K562 (cell line): ENCODE results near the gene SMC4. TPM values are rescaled to one million over a fixed set of nuclear protein-coding genes. Genes with fewer than 3 reads are reported as not detected.
A peak's percentile ranks its signal among the peaks of the same experiment; 100 is the strongest.

Source experiments
- ATAC-seq: fragments of 200-7000 bp; cut with Tn5 transposase; 3 replicates; pipeline ENCODE4 v1.9.1; 2020; ENCODE audit warnings: moderate library complexity
- BruUV-seq: library from RNA; stranded (reverse); fragments of 400-500 nt; replicated peaks from 2 replicates; lab custom pipeline; 2021; lab: Mats Ljungman, UMichigan
- CTCF ChIA-PET: fragments of 300-600 bp; formaldehyde crosslinking; extraction: SDS; loops from one replicate; lab custom pipeline; 2021; ENCODE audit warnings: low intra/inter-chr PET ratio; lab: Yijun Ruan, JAX
- POLR2A ChIA-PET: fragments of 300-600, 350-650 bp; sonication (Branson Sonifier 250); formaldehyde crosslinking; extraction: SDS; loops from one replicate; lab custom pipeline; 2021; ENCODE audit warnings: antibody characterized with exemption, inconsistent platforms; lab: Yijun Ruan, JAX
- DNase-seq, 4 experiments: peaks; one replicate each; pipeline versions ENCODE4 v3.0.0 to v3.0.0-alpha.2; 2011 to 2018; ENCODE audit warnings: low spot score in 3 of 4, mixed read lengths in 3 of 4; ENCODE audit errors: extremely low read depth in 1 of 4
- FAIRE-seq: peaks from 2 replicates; lab custom pipeline; 2011; peaks lifted over from hg19 to GRCh38; lab: Jason Lieb, UNC
- H2AFZ ChIP-seq: 2 replicates; pipeline ENCODE4 v1.6.0; 2011; ENCODE audit warnings: low read depth, low read length, control low read depth, inconsistent platforms
- H3K27ac ChIP-seq: fragments of 200-600 bp; 3 replicates; pipeline ENCODE4 v1.8.0; 2011; ENCODE audit warnings: low read depth, mild to moderate bottlenecking, control low read depth, inconsistent platforms, low read length, moderate library complexity, mixed read lengths; ENCODE audit errors: extremely low read depth
- H3K27me3 ChIP-seq, 2 experiments: fragments of 300-600 bp in 1 of 2; 2 replicates in 1 of 2; 3 replicates in 1 of 2; pipeline versions ENCODE4 v1.6.0 to v1.8.0; 2011; ENCODE audit warnings: inconsistent platforms in 2 of 2, low read length in 2 of 2, mild to moderate bottlenecking in 1 of 2, mixed read lengths in 1 of 2, moderate library complexity in 1 of 2; ENCODE audit not compliant: control insufficient read depth in 2 of 2, insufficient read depth in 2 of 2
- H3K36me3 ChIP-seq: fragments of 300-600 bp; 3 replicates; pipeline ENCODE4 v1.8.0; 2011; ENCODE audit warnings: mild to moderate bottlenecking, low read length, inconsistent platforms; ENCODE audit not compliant: control insufficient read depth, insufficient read depth
- H3K4me1 ChIP-seq, 2 experiments: fragments of 200-600 bp in 1 of 2; replicated peaks in 1 of 2; 2 replicates in 1 of 2; 3 replicates in 1 of 2; pipeline versions ENCODE4 v1.5.1 to v1.8.0; 2011; ENCODE audit warnings: inconsistent platforms in 2 of 2, low read length in 2 of 2, mild to moderate bottlenecking in 1 of 2, mixed read lengths in 1 of 2, moderate library complexity in 1 of 2; ENCODE audit not compliant: control insufficient read depth in 2 of 2, insufficient read depth in 2 of 2
- H3K4me2 ChIP-seq: 2 replicates; pipeline ENCODE4 v1.6.1; 2011; ENCODE audit warnings: low read length, control low read depth, inconsistent platforms, mixed read lengths; ENCODE audit not compliant: insufficient read depth
- H3K4me3 ChIP-seq: fragments of 200-600 bp; sonication (generic), shearing (Covaris generic); 2 replicates; pipeline ENCODE4 v1.5.1; 2016; ENCODE audit warnings: control low read depth, inconsistent platforms
- H3K79me2 ChIP-seq: fragments of 200-600 bp; 3 replicates; pipeline ENCODE4 v1.8.0; 2011; ENCODE audit warnings: low read length, inconsistent platforms; ENCODE audit not compliant: control insufficient read depth, insufficient read depth
- H3K9ac ChIP-seq, 2 experiments: 2 replicates each; pipeline versions ENCODE4 v1.6.0 to v1.6.1; 2011; ENCODE audit warnings: low read depth in 2 of 2, low read length in 2 of 2, control low read depth in 1 of 2, inconsistent platforms in 1 of 2, mild to moderate bottlenecking in 1 of 2, mixed read lengths in 1 of 2; ENCODE audit not compliant: insufficient read depth in 1 of 2
- H3K9me1 ChIP-seq: one replicate; pipeline ENCODE4 v1.6.0; 2011; ENCODE audit warnings: inconsistent platforms, mild to moderate bottlenecking, low read length, moderate library complexity; ENCODE audit not compliant: control insufficient read depth, insufficient read depth
- H3K9me3 ChIP-seq: replicated peaks from 2 replicates; pipeline ENCODE4 v1.5.1; 2011; ENCODE audit warnings: low read depth, low read length, inconsistent platforms; ENCODE audit not compliant: control insufficient read depth, insufficient read depth
- H4K20me1 ChIP-seq: replicated peaks from 2 replicates; pipeline ENCODE4 v1.6.1; 2011; ENCODE audit warnings: low read length, inconsistent platforms, mixed read lengths; ENCODE audit not compliant: control insufficient read depth, insufficient read depth
- BHLHE40 ChIP-seq: IDR thresholded peaks from 2 replicates; pipeline ENCODE4 v1.6.1; 2011; ENCODE audit warnings: low read length, improper control_type of control experiment
- BMI1 ChIP-seq: fragments of 150-350 bp; IDR thresholded peaks from 2 replicates; pipeline ENCODE4 v1.6.1; 2014; ENCODE audit warnings: low read length
- HDAC1 ChIP-seq, 2 experiments: fragments of 450-650 bp; IDR thresholded peaks; 2 replicates each; pipeline ENCODE4 v1.6.1; 2016 to 2017; ENCODE audit warnings: inconsistent platforms in 1 of 2, mild to moderate bottlenecking in 1 of 2, moderate library complexity in 1 of 2
- HMG20A ChIP-seq: fragments of 450-650 bp; formaldehyde crosslinking; conservative IDR thresholded peaks from 2 replicates; pipeline ENCODE4 v1.4.0; 2020; ENCODE audit warnings: mild to moderate bottlenecking, mixed read lengths
- NUFIP1 ChIP-seq: fragments of 450-650 bp; IDR thresholded peaks from 2 replicates; pipeline ENCODE4 v1.6.1; 2018; ENCODE audit not compliant: partially characterized antibody
- PHF8 ChIP-seq: fragments of 200-600 bp; sonication (generic); IDR thresholded peaks from 2 replicates; pipeline ENCODE4 v1.6.1; 2012; ENCODE audit warnings: mixed run types, mild to moderate bottlenecking, inconsistent platforms, low read length, moderate library complexity, borderline replicate concordance
- SMAD1 ChIP-seq: fragments of 150-350 bp; IDR thresholded peaks from 2 replicates; pipeline ENCODE4 v1.6.1; 2014; ENCODE audit warnings: low read length, low read depth; ENCODE audit not compliant: partially characterized antibody
- SMAD3 ChIP-seq: fragments of 450-650 bp; formaldehyde crosslinking; conservative IDR thresholded peaks from 2 replicates; pipeline ENCODE4 v1.4.0; 2020; ENCODE audit warnings: mild to moderate bottlenecking
- SMARCA5 ChIP-seq: fragments of 450-650 bp; IDR thresholded peaks from 2 replicates; pipeline ENCODE4 v1.6.1; 2016
- SMARCC2 ChIP-seq: fragments of 450-650 bp; IDR thresholded peaks from 2 replicates; pipeline ENCODE4 v1.6.1; 2017; ENCODE audit warnings: antibody characterized with exemption, moderate library complexity, mild to moderate bottlenecking, low read depth
- SNIP1 ChIP-seq: fragments of 450-650 bp; IDR thresholded peaks from 2 replicates; pipeline ENCODE4 v1.7.1; 2017; ENCODE audit warnings: low read depth, mild to moderate bottlenecking
- SNRNP70 ChIP-seq: fragments of 200-400 bp; formaldehyde crosslinking; optimal IDR thresholded peaks from 2 replicates; pipeline ENCODE3; 2017; ENCODE audit warnings: low read depth, low read length
- ZNF282 ChIP-seq: sonication (generic); formaldehyde crosslinking; IDR thresholded peaks from 2 replicates; pipeline ENCODE4 v1.8.1; 2023; ENCODE audit warnings: missing genetic modification reagents
- ZNF408 ChIP-seq: fragments of 250-450 bp; sonication (Bioruptor Pico); IDR thresholded peaks from 2 replicates; pipeline ENCODE4 v1.4.0; 2020; ENCODE audit warnings: low read depth, mild to moderate bottlenecking, moderate library complexity
- WGBS: fragments of 100-300 bp; shearing (Covaris generic); methylation state at CpG from one replicate; pipeline ENCODE4 v1.1.6; 2016; ENCODE audit warnings: low coverage, mixed read lengths; ENCODE audit not compliant: insufficient coverage; ENCODE audit errors: missing lambda C conversion rate; 5-methylcytosine and 5-hydroxymethylcytosine counted together
- in situ Hi-C: fragments of 300-500 bp; cut with MboI; formaldehyde crosslinking; loops from 4 replicates; pipeline ENCODE4 v1.15.0; 2018; ENCODE audit warnings: inconsistent platforms, mixed read lengths
- intact Hi-C: fragments of 100-400 bp; cut with micrococcal nuclease; formaldehyde crosslinking; loops from 2 replicates; pipeline ENCODE4 v1.14.2; 2022
- polyA plus RNA-seq, 8 experiments: library from polyadenylated mRNA; depleted of rRNA in 4 of 8; stranded (reverse) in 5 of 8; unstranded in 3 of 8; fragments of >200 nt; fragmentation: Nextera tagmentation in 2 of 8; fragmentation: Illumina TruSeq in 1 of 8; extraction: Ambion mirVana in 2 of 8; extraction: Trizol in 1 of 8; gene quantifications; 2 replicates each; pipeline versions ENCODE4 v1.2.1 to v1.2.3, GENCODE V29; 2011 to 2014; ENCODE audit warnings: inconsistent platforms in 1 of 8, missing spikeins in 1 of 8
- total RNA-seq, 7 experiments: library from RNA; depleted of rRNA in 6 of 7; stranded (reverse); fragments of >200 nt in 6 of 7; fragmentation: Illumina TruSeq in 2 of 7; extraction: Trizol in 2 of 7; gene quantifications; 2 replicates each; pipeline versions ENCODE4 v1.2.1 to v1.2.3, GENCODE V29; 2011 to 2021; ENCODE audit warnings: low replicate concordance in 1 of 7
- TF ChIP-seq, protein P1 (sequence below): IDR thresholded peaks from 3 replicates; pipeline ENCODE4 v1.6.1; 2011; ENCODE audit warnings: borderline replicate concordance, mild to moderate bottlenecking, moderate library complexity; ENCODE audit not compliant: insufficient read length; ENCODE audit errors: extremely low read depth

SMC4 gene
- total and polyA plus RNA-seq, 9 of the 15 experiments (the other 6 are each of a cell fraction or from before 2014, with no cell fraction given), result 87.9 to 347 (median 176) TPM

DNA sequence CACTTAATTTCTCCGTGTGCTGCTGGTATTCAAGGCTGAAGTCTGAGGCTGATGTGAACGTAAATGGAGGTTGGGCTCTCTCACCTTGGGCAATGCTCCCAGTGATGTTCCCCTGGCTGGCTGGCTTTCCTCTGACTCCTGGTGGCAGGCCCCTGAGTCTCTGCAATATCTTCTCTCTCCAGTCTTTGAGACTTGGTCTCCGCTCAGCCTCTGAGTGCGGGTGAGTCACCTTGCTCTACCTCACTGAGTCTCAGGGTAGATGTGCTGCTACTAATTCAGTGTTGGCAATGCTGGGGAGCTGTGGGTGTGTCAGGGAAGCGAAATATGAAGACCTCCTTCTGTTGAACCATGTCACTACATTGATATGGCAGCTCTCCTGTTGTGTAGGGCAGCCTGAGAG, 81.5 kb downstream of the SMC4 start:
- Histone ChIP-seq H3K79me2 (no peaks in the 10 kb centered on the region), H3K9ac (no peak overlapping the region), H3K36me3 (no peaks in the 10 kb centered on the region), H3K9me1 (no peaks in the 10 kb centered on the region), H3K4me1 (peaks cover 0 to 3% of the 10 kb centered on the region in 2 experiments; a peak in 1 of 5 replicates), H3K9me3 (no peaks in the 10 kb centered on the region), H4K20me1 (no peaks in the 10 kb centered on the region), H3K4me3 (no peak overlapping the region), H3K4me2 (no peak overlapping the region), H3K27me3 (peaks cover 0 to 5% of the 10 kb centered on the region in 2 experiments; a peak in 1 of 5 replicates), H2AFZ (no peak overlapping the region), H3K27ac (no peak overlapping the region)
- no peak for TF ChIP-seq SMAD3 (CRISPR knock-in tag)
- TF ChIP-seq SNRNP70, result no peak
- no peak for TF ChIP-seq SMARCC2
- no peak for TF ChIP-seq ZNF408 (CRISPR knock-in tag)
- TF ChIP-seq BMI1, result no peak
- 44% methylated on average over 5 of the region's 5 CpGs for WGBS
- peak in 1 of 4 experiments; percentile 11 for DNase-seq
- ATAC-seq, result peak; percentile 60
- in situ Hi-C loops (loop anchor here (10.0 kb wide), 2 partner anchors 326 to 446 kb away; no protein-coding TSS in a partner anchor), intact Hi-C loops (loop anchor here (10.0 kb wide), 1 partner anchor 446 kb away; no protein-coding TSS in a partner anchor)
- no peak for FAIRE-seq
- POLR2A ChIA-PET, result interaction anchor here (0.6 kb wide), 1 partner anchor 64 kb away, joined by 3 read pairs; no protein-coding TSS in a partner anchor
- CTCF ChIA-PET, result no interaction called here
- BruUV-seq, result no TSS peak

DNA sequence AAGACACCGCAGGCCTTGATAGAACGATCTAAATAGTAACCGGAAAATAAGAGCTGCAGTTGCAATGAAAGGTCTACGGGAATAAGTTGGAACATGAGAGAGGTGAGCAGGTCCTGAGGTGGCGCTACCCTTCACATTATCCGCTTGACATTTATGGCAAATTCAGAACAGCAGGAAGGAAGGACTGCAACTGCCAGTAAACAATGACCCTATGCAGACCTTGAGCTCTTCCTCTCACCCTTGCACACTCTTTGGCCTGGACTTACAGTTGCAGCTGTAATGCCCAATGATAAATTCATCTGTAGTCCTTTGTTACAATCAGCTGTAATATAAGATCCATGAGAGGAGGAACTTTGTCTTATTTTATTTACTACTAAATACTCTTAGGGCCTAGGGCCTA, 82.4 kb downstream of the SMC4 start:
- Histone ChIP-seq H2AFZ (no peak overlapping the region), H3K27me3 (peaks cover 0 to 5% of the 10 kb centered on the region in 2 experiments; a peak in 1 of 5 replicates), H3K4me1 (peaks cover 0 to 3% of the 10 kb centered on the region in 2 experiments; a peak in 1 of 5 replicates), H3K9me3 (no peaks in the 10 kb centered on the region), H3K27ac (no peak overlapping the region), H4K20me1 (no peaks in the 10 kb centered on the region), H3K4me2 (no peak overlapping the region), H3K36me3 (no peaks in the 10 kb centered on the region), H3K9ac (no peak overlapping the region), H3K9me1 (no peaks in the 10 kb centered on the region), H3K4me3 (no peak overlapping the region), H3K79me2 (no peaks in the 10 kb centered on the region)
- ChIA-PET POLR2A (interaction anchor here (1.0 kb wide), 1 partner anchor 33 kb away, joined by 3 read pairs; the partner anchor contains the start of gene TRIM59), CTCF (no interaction called here)
- no TSS peak for BruUV-seq
- WGBS, result 81% methylated on average over 6 of the region's 6 CpGs
- DNase-seq, result no peak
- intact Hi-C loops (loop anchor here (10.0 kb wide), 1 partner anchor 447 kb away; no protein-coding TSS in a partner anchor), in situ Hi-C loops (loop anchor here (10.0 kb wide), 2 partner anchors 327 to 447 kb away; no protein-coding TSS in a partner anchor)
- no peak for FAIRE-seq
- no peak for ATAC-seq
- no peak for TF ChIP-seq NUFIP1
- no peak for TF ChIP-seq SNIP1
- TF ChIP-seq BHLHE40, result no peak
- TF ChIP-seq HDAC1 (IDR thresholded peaks at IDR 0.05), result no peak
- TF ChIP-seq HMG20A (CRISPR knock-in tag), result no peak
- no peak for TF ChIP-seq SMAD1
- TF ChIP-seq, protein P1, sequence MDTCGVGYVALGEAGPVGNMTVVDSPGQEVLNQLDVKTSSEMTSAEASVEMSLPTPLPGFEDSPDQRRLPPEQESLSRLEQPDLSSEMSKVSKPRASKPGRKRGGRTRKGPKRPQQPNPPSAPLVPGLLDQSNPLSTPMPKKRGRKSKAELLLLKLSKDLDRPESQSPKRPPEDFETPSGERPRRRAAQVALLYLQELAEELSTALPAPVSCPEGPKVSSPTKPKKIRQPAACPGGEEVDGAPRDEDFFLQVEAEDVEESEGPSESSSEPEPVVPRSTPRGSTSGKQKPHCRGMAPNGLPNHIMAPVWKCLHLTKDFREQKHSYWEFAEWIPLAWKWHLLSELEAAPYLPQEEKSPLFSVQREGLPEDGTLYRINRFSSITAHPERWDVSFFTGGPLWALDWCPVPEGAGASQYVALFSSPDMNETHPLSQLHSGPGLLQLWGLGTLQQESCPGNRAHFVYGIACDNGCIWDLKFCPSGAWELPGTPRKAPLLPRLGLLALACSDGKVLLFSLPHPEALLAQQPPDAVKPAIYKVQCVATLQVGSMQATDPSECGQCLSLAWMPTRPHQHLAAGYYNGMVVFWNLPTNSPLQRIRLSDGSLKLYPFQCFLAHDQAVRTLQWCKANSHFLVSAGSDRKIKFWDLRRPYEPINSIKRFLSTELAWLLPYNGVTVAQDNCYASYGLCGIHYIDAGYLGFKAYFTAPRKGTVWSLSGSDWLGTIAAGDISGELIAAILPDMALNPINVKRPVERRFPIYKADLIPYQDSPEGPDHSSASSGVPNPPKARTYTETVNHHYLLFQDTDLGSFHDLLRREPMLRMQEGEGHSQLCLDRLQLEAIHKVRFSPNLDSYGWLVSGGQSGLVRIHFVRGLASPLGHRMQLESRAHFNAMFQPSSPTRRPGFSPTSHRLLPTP, result no peak
- no peak for TF ChIP-seq SMARCA5
- TF ChIP-seq PHF8, result no peak
- TF ChIP-seq ZNF282, result no peak
